OCI-M2 (cell line): ENCODE measurements around the gene ZMIZ1.

Experiments used
- DNase-seq: peaks from one replicate; lab custom pipeline; 2025; ENCODE audit not compliant: unreplicated experiment; lab: John Stamatoyannopoulos, UW

ZMIZ1 gene

DNA sequence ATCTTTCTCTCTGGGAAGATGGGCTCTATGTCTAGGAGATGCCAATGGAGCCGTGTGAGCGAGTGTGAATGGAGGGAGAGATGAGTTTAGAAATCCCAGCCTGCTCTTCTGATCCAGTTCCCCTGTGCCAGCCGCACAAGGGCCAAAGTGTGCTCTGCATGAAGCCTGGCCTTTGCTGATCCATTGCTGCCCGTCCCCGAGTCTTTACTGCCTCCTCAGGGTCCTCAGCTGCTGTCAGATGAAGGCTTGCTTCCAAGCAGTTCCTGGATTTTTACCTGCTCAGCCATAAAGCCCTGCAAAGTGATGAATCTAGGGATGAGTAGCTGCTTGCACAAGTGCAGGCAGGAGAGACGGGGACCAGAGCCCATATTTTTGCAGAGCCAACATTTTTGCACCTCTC, 115.9 kb downstream of the ZMIZ1 start:
- no peak for DNase-seq

DNA sequence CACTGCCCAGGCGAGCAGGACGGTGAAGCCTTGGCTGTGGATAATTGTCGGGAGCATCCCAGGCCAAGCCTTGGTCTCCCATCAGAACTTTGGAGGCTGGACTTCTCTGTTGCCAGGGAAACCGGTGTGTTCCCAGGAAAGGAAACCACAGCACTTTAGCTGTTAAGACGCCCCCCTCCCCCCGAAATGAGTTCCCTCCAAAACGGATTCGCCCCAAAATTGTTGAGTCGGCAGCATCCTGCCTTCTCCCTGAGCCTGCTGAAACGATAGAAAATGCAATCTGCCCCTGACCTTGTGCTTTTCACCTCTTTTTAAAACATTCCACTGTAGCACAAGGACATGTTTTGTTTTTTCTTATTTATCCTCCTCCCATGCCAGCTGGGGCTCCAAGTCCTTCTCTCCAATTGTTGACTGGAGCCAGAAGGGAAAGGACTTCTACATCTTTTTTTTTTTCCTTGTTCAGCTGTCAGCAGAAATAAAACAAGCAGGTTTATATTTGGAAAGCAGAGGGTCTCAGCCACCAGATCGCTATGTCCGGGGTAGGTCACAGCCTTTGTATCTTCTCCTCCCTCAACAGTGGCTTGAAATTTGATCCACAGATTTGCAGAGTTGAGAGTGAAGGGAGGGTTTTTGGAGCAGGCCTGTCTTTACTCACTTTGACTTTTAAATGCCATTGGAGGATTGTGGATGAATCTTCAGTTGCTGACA, 116.5 kb downstream of the ZMIZ1 start:
- no peak for DNase-seq

DNA sequence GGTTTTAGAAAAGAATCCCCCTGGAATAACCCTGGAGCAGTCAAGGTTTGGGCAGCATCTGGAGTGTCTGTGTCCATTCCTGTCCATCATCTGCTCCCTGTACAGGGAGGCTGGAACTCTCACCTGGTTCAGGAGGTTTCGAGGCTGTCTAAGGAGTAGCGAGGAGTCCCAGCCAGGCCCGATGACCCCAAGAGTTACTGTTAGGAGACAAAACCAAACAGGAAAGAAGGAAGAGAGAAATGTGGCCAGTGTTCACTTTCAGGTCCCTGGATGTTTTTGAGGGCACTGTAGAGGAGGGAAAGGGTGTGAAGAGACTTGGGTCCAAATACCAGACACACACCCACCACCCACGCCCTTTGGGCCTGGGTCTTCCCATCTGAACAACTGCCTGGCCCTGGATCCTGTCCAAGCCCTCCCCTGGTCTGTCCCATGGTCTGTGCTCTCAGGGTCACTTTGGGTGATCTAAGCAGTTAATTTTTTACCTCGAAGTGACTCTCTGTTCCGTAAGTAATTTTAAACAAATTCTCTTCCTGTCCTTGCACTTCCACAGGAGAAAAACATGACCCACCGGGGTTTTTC, 117.1 kb downstream of the ZMIZ1 start:
- DNase-seq: no peak

DNA sequence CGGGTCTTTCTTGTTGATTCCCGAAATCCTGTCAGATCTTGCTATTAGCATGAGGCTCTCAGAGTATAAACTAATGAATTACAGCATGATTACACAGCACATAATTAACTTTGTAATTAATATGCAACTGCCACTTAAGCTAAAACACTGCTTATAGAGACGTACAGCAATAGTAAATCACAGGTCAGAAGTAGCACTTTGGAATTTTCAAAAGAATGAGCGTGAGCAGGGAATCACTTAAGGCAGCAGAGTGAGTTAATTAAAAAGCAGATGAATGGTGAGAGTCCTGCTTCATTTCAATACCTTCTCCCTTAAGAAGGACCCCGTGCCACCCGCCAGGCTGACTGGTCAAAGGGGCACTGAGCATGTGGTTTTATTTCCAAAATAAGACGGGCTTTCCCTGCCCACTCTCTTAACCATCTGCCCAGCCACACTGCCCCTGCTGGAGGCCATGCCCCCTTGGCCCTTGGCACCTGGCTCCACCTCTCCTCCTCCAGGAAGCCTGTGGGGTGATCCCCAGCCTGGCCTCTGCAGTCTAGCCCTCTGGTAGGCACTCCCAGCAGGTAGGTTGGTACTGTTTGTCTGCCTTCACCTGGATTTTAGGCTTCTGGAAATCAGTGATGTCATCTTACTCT, 117.8 kb downstream of the ZMIZ1 start:
- no peak for DNase-seq

DNA sequence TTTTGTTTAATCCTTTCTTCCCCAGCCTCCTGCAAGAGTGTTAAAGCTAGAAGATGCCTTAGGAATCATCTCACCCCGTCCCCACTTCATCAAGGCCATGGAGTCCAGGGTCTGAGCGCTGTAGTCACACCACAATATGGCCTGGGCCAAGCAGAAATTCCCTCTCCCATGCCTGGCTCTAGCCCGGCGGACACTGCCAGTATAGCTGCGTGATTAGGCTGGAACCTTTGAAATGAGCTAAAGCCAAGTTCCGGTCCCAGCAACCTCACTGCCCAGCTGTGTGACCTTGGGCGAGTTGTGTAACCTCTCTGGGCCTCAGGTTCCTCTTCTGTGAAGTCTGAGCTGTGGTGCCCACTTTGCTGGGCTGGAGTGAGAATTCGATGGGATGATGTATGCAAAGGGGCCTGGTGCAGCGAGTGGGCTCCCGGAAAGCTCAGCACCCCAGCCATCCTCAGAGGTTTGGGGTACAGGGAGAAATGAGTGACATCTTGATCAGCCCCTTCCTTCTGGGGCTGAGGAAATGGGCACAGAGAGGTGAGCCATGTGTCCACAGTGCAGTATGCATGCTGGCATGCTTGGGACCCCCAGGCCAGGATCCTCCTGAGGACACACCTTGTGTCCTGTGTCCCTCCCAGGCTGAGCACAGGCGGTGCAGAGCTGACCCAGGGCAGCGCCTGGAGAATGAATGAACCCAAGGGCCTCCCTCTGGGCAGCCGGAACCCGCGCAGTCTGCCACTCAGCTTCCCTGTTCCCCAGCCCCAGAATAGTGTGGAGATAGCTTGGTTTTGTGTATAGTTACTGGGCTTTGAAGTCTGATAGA, 118.6 kb downstream of the ZMIZ1 start:
- DNase-seq: no peak

DNA sequence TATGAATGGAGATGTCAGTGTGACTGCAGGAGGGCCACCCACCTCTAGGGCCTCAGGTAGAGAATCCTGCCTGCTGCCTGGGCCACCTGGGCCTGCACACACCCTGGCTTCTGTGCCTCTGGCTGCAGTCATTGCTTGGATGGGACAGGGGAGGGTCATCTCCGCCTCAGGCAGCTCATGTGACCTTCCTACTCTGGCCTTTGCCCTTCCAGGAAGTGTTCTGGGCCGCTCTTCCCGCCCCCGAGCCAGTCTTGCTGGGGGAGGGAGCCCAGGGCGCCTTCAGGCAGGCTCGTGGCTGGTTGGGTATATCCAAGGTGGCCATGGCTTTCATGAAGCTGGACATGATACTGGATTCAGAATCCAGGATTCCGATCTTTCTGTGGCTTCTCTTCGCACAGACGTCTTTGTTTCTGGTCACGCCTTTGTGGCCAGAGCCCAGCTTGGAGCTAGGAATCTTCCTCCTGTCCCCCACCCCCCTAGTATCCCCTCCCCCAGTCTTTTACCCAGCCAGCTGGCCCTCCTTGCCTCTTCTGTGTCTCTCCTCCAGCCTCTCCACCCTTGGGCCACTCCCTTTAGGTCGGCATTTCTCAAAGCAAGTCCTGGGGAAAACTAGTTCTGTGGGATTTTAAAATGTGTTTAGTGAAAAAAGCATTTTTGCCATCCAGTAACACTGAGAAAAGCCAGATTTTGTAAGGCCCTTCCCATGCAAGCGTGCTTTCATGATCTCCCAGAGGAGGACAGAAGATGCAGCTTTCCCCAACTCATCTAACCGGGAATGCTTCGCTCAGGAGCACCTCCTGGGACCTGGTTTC, 119.6 kb downstream of the ZMIZ1 start:
- DNase-seq: no peak

DNA sequence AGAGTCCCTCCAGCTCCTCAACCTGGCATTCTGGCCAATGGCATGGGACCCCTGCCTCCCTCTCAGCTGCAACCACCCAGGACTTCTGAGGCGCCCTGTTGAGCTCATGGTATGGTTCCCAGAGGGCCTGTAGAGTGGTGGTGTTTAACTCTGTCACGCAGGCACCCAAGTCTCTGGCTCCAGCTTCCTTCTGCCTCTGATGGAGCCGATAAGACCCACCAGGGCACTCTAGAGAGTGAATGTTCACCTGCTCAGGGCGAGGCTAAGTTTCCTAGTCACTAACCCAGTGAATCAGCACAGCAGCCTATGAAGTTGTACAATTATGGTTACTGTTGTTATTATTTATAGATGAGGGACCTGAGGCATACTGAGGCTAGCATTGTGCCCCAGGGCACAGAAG, 120.4 kb downstream of the ZMIZ1 start:
- no peak for DNase-seq

DNA sequence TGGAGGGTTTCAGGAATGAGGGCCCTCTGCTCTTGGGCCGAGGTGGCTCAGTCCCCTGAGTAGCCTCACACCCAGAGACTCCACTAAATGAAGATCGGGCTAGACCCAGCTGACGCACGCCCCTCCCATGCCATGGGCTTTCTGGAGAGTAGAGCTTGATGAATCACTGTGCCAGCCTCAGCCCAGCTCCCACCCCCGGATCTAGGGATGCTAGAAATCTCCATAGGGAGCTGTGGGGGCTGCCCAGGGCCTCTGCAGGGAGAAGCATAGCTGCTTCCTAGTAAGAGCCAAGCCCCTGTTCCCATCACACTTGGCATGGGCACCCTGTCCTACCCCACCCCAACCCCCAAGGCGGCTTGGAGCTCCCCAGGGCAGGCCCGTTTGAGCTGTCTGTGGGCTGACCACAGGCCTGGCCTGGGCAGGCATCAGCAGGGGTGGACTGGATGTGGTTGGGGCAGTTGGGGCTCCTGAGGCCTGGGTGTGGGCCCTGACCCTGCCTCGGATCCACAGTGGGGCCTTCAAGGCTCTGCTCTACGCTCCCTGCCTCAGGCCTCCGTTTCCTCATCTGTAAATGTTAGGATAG, 121.2 kb downstream of the ZMIZ1 start:
- no peak for DNase-seq

DNA sequence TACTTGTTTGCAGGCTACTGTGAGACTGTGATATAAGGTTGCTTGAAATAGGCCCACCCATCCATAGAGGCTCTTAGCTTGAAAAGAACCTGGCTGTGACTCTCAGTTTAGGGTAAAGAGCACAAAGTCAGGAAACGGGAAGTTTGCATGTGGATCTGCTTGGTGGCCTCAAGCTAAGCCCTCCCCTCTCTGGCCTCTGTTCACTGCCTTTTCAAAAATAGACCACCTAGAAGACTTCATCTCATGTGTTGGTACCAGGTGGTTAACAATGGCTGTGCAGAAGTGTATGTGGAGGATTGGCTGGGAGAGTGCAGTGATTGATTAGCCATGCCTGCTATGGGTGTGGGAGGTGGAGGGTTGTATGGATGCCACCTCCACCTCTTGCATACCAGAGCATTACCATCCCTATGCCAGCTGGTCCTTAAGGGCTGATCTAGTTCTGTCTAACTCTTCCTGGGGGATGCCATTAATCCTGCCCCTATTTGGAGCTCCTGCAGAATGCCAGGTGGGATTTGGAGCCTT, 122.0 kb downstream of the ZMIZ1 start:
- DNase-seq: no peak

DNA sequence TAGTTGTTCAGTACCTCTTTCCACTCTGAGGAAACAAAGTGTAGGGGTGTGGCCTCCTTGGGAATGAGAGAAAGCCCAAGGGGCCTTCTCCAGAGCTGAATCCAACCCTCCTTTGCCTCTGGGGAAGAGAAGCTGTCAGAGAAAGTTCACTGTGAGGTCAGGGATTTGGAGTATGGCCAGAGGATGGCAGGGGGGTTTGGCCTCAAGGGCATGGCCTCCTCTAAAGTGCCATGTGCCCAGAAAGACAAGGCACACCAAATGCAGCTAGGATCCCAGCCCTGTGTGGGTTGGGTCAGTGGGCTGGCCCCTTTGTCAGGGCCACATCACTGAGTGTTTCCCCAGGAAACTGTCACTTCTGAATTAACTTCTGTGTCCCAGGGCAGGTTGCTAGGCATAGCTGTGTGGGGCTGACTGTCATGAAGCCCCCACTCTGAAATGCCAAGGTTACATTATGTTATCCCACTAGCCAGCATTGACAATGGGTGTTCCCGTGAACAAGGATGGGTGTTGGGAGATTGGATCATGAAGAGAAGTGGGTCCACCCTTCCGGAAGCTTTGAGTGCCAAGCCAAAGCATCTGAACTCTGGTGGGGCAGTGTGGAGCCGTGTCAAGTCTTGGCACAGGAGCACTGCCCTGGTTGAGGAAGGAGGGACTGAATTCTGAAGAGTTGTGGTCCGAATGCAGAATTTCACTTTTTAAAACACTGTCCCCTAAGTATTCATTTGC, 123.3 kb downstream of the ZMIZ1 start:
- no peak for DNase-seq

DNA sequence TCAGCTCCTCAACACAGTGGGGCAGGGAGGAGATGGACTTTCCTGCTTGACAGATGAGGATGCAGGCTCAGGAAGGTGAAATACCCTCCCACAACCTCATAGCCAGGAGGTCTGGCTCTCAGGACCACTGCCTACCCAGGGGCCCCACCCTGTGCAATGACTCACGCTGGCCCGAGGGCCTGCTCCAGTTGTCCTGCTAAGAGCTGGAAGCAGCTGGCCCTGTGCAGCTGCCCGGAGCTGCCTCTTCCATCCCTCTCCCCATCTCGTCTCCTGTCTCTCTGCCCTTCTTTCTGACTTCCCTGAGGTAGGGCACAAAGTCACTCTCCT, 123.9 kb downstream of the ZMIZ1 start:
- no peak for DNase-seq

DNA sequence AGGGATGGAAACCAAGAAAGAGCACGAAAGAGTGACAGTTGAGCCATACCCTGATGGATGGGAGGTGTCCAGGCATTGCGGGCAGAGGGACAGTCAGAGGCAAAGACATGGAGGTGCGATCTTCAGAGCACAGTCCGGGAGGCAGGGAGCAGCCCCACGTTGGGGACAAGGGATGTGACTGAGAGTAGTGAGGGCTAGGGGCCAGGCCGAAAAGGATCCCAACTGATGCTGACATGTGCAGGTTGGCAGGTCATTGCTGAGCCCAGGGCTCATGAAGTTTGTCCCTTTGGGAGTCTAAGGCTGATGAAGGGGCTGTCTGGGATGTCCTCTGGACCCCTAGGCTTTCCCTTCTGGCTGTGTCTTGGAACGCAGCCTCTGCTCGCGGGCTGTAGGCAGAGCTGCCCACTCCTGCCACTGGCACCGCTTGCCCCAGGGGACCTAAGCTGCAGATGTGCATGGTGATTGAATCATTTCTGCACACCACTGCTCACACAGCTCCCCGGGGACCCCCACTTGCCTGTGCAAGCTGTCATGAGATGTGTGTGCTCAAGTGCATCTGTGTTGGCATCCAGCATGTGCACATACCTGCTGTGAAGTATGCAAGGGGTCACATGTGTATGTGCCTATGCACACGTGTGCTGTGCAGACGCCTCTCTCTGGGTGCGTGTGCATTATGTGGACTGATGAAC, 125.1 kb downstream of the ZMIZ1 start:
- no peak for DNase-seq

DNA sequence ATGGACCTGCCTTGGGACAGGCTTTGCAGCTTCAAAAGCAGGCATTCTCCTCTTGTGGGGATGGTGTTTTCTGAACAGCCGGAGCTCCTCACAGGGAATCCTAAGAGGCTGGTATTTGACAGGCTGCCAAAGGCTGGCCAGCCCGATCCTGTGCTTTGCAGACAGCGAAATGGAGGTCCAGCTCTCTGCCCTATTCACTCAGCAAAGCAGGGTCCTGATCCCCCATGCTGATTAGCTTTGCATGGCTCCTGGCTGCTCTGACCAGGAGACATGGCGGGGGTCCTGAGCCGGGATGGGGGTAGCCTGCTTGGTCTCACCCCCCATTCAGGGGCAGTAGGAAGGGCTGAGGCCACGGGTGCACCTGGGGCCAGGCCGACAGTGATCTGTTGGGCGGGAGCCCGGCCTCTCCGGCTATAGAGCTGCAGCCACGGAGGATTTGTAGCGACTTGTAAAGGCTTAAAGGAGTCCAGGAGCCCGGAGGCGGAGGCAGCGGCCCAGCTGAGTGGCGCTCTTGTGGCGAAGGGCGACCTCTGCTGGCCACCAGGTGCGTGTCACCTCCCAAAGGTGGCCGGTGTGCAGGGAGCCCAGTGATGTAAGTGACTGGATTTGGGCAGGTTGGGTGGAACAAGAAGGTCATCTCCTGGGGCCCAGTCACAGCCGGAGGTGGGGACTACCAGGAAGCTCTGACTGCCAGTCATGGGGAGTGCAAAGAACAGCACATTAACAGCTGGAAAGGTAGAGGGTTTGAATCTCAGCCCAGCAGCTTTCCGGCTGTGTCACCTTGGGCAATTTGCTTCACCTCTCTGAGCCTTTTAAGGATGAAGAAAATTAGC, 126.5 kb downstream of the ZMIZ1 start:
- peak; percentile 23 for DNase-seq

DNA sequence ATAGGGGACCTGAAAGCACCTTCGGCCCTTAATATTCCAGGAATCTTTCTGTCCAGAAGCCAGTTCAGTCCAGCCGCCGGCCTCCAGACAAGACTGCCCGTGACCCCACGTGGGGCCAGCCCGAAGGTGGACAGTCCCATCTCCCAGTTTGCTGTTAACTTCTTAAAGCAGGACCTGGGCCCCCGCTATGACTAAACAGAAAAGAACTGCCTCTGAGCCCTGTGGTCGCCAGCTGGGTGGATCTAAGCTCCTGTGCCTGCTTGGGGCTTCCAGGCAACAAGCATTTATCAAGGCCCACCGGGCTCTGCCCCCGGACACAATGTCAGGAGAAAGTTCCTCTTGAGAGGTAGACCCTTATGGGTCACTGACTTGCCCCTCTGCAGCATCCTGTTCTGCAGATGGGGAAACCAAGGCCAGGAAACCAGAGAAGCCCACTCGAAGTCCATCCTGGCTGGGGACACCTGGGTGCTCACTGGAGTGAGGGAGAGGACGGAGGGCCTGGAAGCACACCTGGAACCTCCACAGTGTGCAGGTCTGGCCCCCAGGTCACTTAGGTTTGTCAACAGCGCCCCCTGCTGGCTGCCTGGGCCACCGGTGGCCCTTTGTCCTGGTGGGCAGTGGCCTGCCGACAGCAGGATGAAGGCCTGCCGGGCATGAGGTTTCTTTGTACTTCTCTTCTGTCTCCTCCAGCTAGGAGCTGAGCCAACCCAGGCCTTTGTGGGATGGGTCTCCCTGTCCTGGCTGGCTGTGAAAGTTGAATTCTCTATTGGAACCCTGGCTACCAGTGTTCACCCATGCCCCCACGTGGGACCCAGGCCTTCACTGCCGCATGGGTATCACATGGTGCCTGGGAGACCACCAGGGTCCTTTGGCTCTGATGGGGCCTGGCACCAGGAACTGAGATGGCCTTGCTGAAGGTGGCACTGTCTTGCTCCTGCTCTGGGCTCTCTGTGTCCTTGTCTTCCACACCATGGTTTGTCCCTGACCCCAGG, 128.0 kb downstream of the ZMIZ1 start:
- DNase-seq: no peak

DNA sequence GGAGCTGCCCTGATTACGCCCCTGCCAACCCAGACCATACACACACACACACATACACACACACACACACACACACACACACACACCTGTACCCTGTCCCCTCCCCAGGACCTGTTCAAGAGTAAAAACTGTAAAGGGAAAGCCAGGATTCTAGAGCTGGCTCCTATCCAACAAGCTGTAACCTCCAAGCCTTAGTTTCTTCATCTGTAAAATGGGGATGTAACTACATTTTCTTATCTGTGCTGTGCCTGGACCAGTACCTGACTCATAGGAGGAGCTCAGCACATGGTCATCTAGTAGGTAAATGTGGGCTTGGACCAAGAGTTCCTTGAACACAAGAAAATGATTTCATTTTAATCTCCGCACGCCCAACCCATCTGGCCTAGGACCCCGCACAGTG, 128.8 kb downstream of the ZMIZ1 start:
- no peak for DNase-seq

DNA sequence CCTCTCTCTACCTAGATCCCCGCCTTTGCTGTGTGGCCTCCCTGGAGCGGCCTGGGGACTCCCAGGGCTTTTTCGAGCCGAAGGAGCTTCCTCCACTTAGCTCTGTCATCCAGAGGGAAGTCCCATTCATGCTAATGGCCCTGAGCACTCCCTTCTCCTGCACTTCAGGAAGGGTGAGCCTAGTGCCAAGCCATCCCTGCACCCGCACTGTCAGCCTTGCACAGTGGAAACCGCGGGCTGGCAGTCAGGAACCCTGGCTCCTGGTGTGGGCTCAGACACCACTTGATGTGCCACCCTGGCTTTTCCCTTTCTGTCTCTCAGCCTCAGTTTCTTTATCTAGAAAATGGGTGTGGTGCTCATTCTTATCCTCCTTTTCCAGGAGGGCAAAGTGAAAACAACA, 131.6 kb downstream of the ZMIZ1 start:
- DNase-seq: no peak

DNA sequence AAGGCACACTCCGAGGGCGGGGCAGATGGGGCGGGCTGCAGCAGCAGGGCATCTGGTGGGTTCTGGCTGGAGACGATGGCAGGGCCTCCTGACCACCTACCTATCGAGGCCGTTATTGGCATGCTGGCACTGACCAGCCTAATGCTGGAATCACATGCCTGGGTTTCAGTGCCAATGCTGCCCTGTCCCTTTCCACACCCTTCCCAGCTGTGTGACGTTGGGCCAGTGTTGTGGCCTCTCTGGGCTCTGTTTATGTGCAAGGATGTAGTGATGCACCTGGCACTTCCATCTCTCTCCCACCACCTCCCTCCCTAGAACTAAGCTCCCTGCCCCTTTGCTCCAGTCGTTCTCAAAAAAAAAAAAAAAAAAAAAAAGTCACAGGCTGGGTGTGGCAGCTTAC, 132.9 kb downstream of the ZMIZ1 start:
- no peak for DNase-seq
